NCI-H345 treated with DMSO at 0.1 percent for 48 hours (cell line): Measurements from ENCODE around the gene MAGOH.

Source experiments
- DNase-seq: peaks from one replicate; lab custom pipeline; 2025; ENCODE audit not compliant: unreplicated experiment; lab: John Stamatoyannopoulos, UW

MAGOH gene

GRCh38 chr1:53271446-53272090 lies 33.2 kb upstream of the MAGOH start:
- no peak for DNase-seq

GRCh38 chr1:53270873-53271272 lies 32.6 kb upstream of the MAGOH start:
- no peak for DNase-seq

GRCh38 chr1:53270107-53270506 lies 31.8 kb upstream of the MAGOH start:
- no peak for DNase-seq

- no peak for DNase-seq
Measured at GRCh38 chr1:53267761-53268160, 29.4 kb upstream of the MAGOH start.

- no peak for DNase-seq
Measured at GRCh38 chr1:53266038-53266437, 27.7 kb upstream of the MAGOH start.

- DNase-seq, result no peak
Measured at GRCh38 chr1:53265581-53265980, 27.3 kb upstream of the MAGOH start.

GRCh38 chr1:53264048-53264447 lies 25.7 kb upstream of the MAGOH start:
- no peak for DNase-seq

GRCh38 chr1:53262000-53262399 lies 23.7 kb upstream of the MAGOH start:
- DNase-seq, result no peak

- DNase-seq, result no peak
Measured at GRCh38 chr1:53260631-53261247, 22.4 kb upstream of the MAGOH start.

- no peak for DNase-seq
Measured at GRCh38 chr1:53259932-53260331, 21.6 kb upstream of the MAGOH start.

GRCh38 chr1:53258216-53258615 lies 19.9 kb upstream of the MAGOH start:
- no peak for DNase-seq

- no peak for DNase-seq
Measured at GRCh38 chr1:53257454-53258081, 19.2 kb upstream of the MAGOH start.

- DNase-seq, result no peak
Measured at GRCh38 chr1:53256511-53257453, 18.5 kb upstream of the MAGOH start.

- no peak for DNase-seq
Measured at GRCh38 chr1:53255031-53255430, 16.7 kb upstream of the MAGOH start.

GRCh38 chr1:53254011-53254640 lies 15.8 kb upstream of the MAGOH start:
- no peak for DNase-seq

GRCh38 chr1:53250325-53250724 lies 12.0 kb upstream of the MAGOH start:
- no peak for DNase-seq

GRCh38 chr1:53249706-53250105 lies 11.4 kb upstream of the MAGOH start:
- no peak for DNase-seq

- no peak for DNase-seq
Measured at GRCh38 chr1:53246261-53247134, 8.2 kb upstream of the MAGOH start.

- DNase-seq, result no peak
Measured at GRCh38 chr1:53244141-53244540, 5.8 kb upstream of the MAGOH start.

GRCh38 chr1:53242381-53242780 lies 4.1 kb upstream of the MAGOH start:
- DNase-seq, result no peak
